Measurements from ENCODE around the gene MSLN. TPM values are rescaled to one million over a fixed set of nuclear protein-coding genes. Genes with fewer than 3 reads are reported as not detected.

MSLN gene
- total RNA-seq, 1 donor from 2014 or later, result 93.3 TPM

GRCh38 chr16:781346-782010 is 20.9 kb downstream of the MSLN start:
- H3K4me3 ChIP-seq, result no peak overlapping the region
- H3K9me3 ChIP-seq, result no peaks in the 10 kb centered on the region
- no peak for ATAC-seq
- no peaks in the 10 kb centered on the region for H3K4me1 ChIP-seq
- TF ChIP-seq, protein P1, sequence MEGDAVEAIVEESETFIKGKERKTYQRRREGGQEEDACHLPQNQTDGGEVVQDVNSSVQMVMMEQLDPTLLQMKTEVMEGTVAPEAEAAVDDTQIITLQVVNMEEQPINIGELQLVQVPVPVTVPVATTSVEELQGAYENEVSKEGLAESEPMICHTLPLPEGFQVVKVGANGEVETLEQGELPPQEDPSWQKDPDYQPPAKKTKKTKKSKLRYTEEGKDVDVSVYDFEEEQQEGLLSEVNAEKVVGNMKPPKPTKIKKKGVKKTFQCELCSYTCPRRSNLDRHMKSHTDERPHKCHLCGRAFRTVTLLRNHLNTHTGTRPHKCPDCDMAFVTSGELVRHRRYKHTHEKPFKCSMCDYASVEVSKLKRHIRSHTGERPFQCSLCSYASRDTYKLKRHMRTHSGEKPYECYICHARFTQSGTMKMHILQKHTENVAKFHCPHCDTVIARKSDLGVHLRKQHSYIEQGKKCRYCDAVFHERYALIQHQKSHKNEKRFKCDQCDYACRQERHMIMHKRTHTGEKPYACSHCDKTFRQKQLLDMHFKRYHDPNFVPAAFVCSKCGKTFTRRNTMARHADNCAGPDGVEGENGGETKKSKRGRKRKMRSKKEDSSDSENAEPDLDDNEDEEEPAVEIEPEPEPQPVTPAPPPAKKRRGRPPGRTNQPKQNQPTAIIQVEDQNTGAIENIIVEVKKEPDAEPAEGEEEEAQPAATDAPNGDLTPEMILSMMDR (IDR thresholded peaks at IDR 0.05), result no peak
- intact Hi-C loops (cut with DNase I), result loop anchor here (10.0 kb wide), 1 partner anchor 67 kb away; the partner anchor contains the start of gene METRN
- no peak overlapping the region for H3K27ac ChIP-seq
- no peak for DNase-seq
- no peaks in the 10 kb centered on the region for H3K36me3 ChIP-seq
- peaks cover 26% of the 10 kb centered on the region for H3K27me3 ChIP-seq

- DNase-seq (no peak), ATAC-seq (no peak)
- H3K27me3 ChIP-seq, result peaks cover 26% of the 10 kb centered on the region
- H3K9me3 ChIP-seq, result no peaks in the 10 kb centered on the region
- H3K4me3 ChIP-seq, result no peak overlapping the region
- H3K36me3 ChIP-seq, result no peaks in the 10 kb centered on the region
- H3K4me1 ChIP-seq, result peaks cover 6% of the 10 kb centered on the region
- intact Hi-C loops (cut with DNase I), result loop anchor here (10.0 kb wide), 1 partner anchor 67 kb away; the partner anchor contains the start of gene METRN
- TF ChIP-seq, protein P1 (IDR thresholded peaks at IDR 0.05), result no peak
- no peak overlapping the region for H3K27ac ChIP-seq
These were observed 21.7 kb downstream of the MSLN start for GRCh38 chr16:782258-782657.

GRCh38 chr16:782766-783403 is 22.4 kb downstream of the MSLN start:
- Histone ChIP-seq H3K4me1 (peaks cover 10% of the 10 kb centered on the region), H3K27ac (no peak overlapping the region), H3K9me3 (no peaks in the 10 kb centered on the region), H3K27me3 (peaks cover 26% of the 10 kb centered on the region), H3K36me3 (no peaks in the 10 kb centered on the region), H3K4me3 (no peak overlapping the region)
- DNase-seq (no peak), ATAC-seq (no peak)
- intact Hi-C loops (cut with DNase I), result loop anchor here (10.0 kb wide), 1 partner anchor 68 kb away; the partner anchor contains the start of gene METRN
- TF ChIP-seq, protein P1 (IDR thresholded peaks at IDR 0.05), result no peak

DNA sequence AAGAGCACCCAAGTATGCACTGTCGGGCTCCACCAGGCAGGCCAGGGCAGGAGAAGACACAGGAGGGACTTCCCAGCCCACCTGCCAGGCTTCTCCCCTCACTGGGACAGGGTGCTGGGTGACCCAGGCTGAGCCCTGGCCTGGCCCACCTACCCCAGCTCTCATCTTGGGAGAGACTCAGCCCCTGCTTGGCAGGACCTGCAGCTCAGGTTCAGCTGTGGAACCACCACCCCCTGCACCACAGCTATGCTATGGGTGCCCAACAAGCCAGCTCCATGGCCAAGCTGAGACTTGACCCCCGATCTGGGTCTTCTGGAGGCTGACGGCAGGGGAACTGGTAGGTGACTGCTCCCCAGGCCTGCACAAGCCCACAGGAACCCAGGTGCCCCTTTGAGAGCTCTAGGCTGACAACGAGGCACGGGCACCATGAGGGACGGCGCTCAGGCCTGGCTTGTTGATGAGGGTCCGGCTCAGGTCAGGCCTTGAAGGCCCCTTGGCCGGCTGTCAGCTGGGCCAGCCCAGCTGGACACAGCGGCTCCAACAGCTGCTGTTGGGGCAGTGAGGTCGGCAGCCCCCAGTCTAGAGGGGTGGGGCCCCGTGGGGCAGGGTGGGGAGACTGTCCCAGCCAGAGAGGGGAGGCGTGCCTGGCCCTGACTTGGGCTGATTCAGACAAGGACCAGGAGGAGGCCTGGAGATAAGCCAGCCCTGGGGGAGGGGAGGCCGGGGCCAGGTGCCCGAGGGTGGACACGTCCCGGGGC is 23.0 kb downstream of the MSLN start:
- H3K36me3 ChIP-seq, result no peaks in the 10 kb centered on the region
- ATAC-seq (no peak), DNase-seq (no peak)
- TF ChIP-seq, protein P1 (IDR thresholded peaks at IDR 0.05), result no peak
- H3K4me1 ChIP-seq, result peaks cover 10% of the 10 kb centered on the region
- intact Hi-C loops (cut with DNase I), result loop anchor here (10.0 kb wide), 1 partner anchor 69 kb away; the partner anchor contains the start of gene METRN
- H3K27me3 ChIP-seq, result peaks cover 26% of the 10 kb centered on the region
- H3K9me3 ChIP-seq, result no peaks in the 10 kb centered on the region
- H3K27ac ChIP-seq, result no peak overlapping the region
- no peak overlapping the region for H3K4me3 ChIP-seq

GRCh38 chr16:784431-784830 is 23.9 kb downstream of the MSLN start:
- Histone ChIP-seq H3K4me3 (no peak overlapping the region), H3K36me3 (no peaks in the 10 kb centered on the region), H3K27ac (no peak overlapping the region), H3K4me1 (peaks cover 10% of the 10 kb centered on the region), H3K27me3 (peaks cover 21% of the 10 kb centered on the region), H3K9me3 (no peaks in the 10 kb centered on the region)
- no peak for DNase-seq
- no peak for ATAC-seq
- TF ChIP-seq, protein P1 (IDR thresholded peaks at IDR 0.05), result no peak
- intact Hi-C loops (cut with DNase I), result loop anchor here (10.0 kb wide), 1 partner anchor 70 kb away; the partner anchor contains the start of gene METRN

Data from upper lobe of right lung (tissue), 1 donor.